H1 (cell line): ENCODE results near the gene IFNG. TPM values are rescaled to one million over a fixed set of nuclear protein-coding genes. Genes with fewer than 3 reads are reported as not detected.

Experiments used
- CTCF ChIA-PET: fragments of 300-600 bp; sonication (Branson Sonifier 250); formaldehyde crosslinking; loops from one replicate; lab custom pipeline; 2021; ENCODE audit not compliant: partially characterized antibody; lab: Charles Lee
- POLR2A ChIA-PET: fragments of 300-600 bp; sonication (Branson Sonifier 250); formaldehyde crosslinking; loops from one replicate; lab custom pipeline; 2021; ENCODE audit warnings: inconsistent platforms; ENCODE audit not compliant: partially characterized antibody; lab: Charles Lee
- DNase-seq, 2 experiments: peaks; one replicate each; pipeline versions ENCODE4 v3.0.0 to v3.0.0-alpha.2; 2010 to 2022; ENCODE audit warnings: low spot score in 2 of 2, low read depth in 1 of 2, mixed read lengths in 1 of 2
- FAIRE-seq: peaks from 2 replicates; lab custom pipeline; 2011; peaks lifted over from hg19 to GRCh38; lab: Jason Lieb, UNC
- H2AFZ ChIP-seq: 2 replicates; pipeline ENCODE4 v1.8.1; 2012; ENCODE audit warnings: low read length, inconsistent platforms
- H2AK5ac ChIP-seq: 2 replicates; pipeline ENCODE4 v1.6.1; 2013; ENCODE audit warnings: low read depth, low read length
- H2BK120ac ChIP-seq: replicated peaks from 2 replicates; pipeline ENCODE3; 2013; ENCODE audit warnings: low read depth, low read length, inconsistent platforms
- H2BK12ac ChIP-seq: 2 replicates; pipeline ENCODE4 v1.6.1; 2013; ENCODE audit warnings: low read depth, low read length
- H2BK15ac ChIP-seq: 2 replicates; pipeline ENCODE4 v1.6.1; 2013; ENCODE audit warnings: low read length
- H2BK20ac ChIP-seq: 2 replicates; pipeline ENCODE4 v1.6.1; 2013; ENCODE audit warnings: low read length
- H2BK5ac ChIP-seq: 2 replicates; pipeline ENCODE4 v1.6.1; 2013; ENCODE audit warnings: low read depth, low read length
- H3K14ac ChIP-seq: 2 replicates; pipeline ENCODE4 v1.6.1; 2013; ENCODE audit warnings: inconsistent platforms; ENCODE audit not compliant: insufficient read length
- H3K18ac ChIP-seq: 2 replicates; pipeline ENCODE4 v1.6.1; 2013; ENCODE audit warnings: low read length; ENCODE audit errors: extremely low read depth
- H3K23ac ChIP-seq: 2 replicates; pipeline ENCODE4 v1.6.1; 2013; ENCODE audit warnings: inconsistent platforms; ENCODE audit not compliant: insufficient read length
- H3K23me2 ChIP-seq: 2 replicates; pipeline ENCODE4 v1.6.1; 2013; ENCODE audit warnings: low read depth, low read length
- H3K27ac ChIP-seq: 2 replicates; pipeline ENCODE4 v1.6.1; 2011; ENCODE audit warnings: low read depth, low read length, inconsistent platforms
- H3K27me3 ChIP-seq, 4 experiments: replicated peaks in 1 of 4; 1 replicate in 1 of 4; 2 replicates in 3 of 4; pipeline versions ENCODE4 v1.6.1 to v1.8.1; 2011 to 2013; ENCODE audit warnings: low read length in 3 of 4, mild to moderate bottlenecking in 3 of 4, inconsistent platforms in 2 of 4, mixed read lengths in 2 of 4, moderate library complexity in 1 of 4; ENCODE audit not compliant: control insufficient read depth in 3 of 4, insufficient read depth in 3 of 4; ENCODE audit errors: extremely low read depth in 1 of 4
- H3K36me3 ChIP-seq, 4 experiments: 2 replicates each; pipeline versions ENCODE4 v1.6.1 to v1.8.1; 2011 to 2013; ENCODE audit warnings: mild to moderate bottlenecking in 4 of 4, low read length in 3 of 4, moderate library complexity in 2 of 4, control low read depth in 1 of 4, inconsistent platforms in 1 of 4; ENCODE audit not compliant: insufficient read depth in 4 of 4, control insufficient read depth in 2 of 4
- H3K4ac ChIP-seq: replicated peaks from 2 replicates; pipeline ENCODE3; 2013; ENCODE audit warnings: low read length, low read depth, mixed read lengths, inconsistent platforms; ENCODE audit not compliant: insufficient read length
- H3K4me1 ChIP-seq, 4 experiments: replicated peaks in 1 of 4; 1 replicate in 1 of 4; 2 replicates in 3 of 4; pipeline versions ENCODE4 v1.6.1 to v1.8.1; 2011 to 2013; ENCODE audit warnings: low read length in 3 of 4, inconsistent platforms in 2 of 4, mixed read lengths in 1 of 4; ENCODE audit not compliant: insufficient read depth in 4 of 4, control insufficient read depth in 3 of 4
- H3K4me2 ChIP-seq, 2 experiments: 2 replicates each; pipeline versions ENCODE4 v1.6.1 to v1.8.1; 2011 to 2013; ENCODE audit warnings: low read depth in 2 of 2, low read length in 2 of 2, control low read depth in 1 of 2, inconsistent platforms in 1 of 2, mild to moderate bottlenecking in 1 of 2; ENCODE audit not compliant: insufficient read depth in 1 of 2
- H3K4me3 ChIP-seq, 4 experiments: fragments of 200-600, 300-600 bp in 1 of 4; sonication (generic), shearing (Covaris generic), sonication (Bioruptor Twin) in 1 of 4; 2 replicates each; pipeline versions ENCODE4 v1.5.1 to v1.8.1; 2011 to 2016; ENCODE audit warnings: low read length in 4 of 4, low read depth in 3 of 4, control low read depth in 2 of 4, inconsistent platforms in 2 of 4, mild to moderate bottlenecking in 2 of 4, mixed read lengths in 1 of 4, moderate library complexity in 1 of 4; ENCODE audit not compliant: insufficient read depth in 2 of 4; ENCODE audit errors: extremely low read depth in 1 of 4
- H3K56ac ChIP-seq: replicated peaks from 2 replicates; pipeline ENCODE3; 2013; ENCODE audit warnings: low read depth, mild to moderate bottlenecking, mixed read lengths, low read length, inconsistent platforms; ENCODE audit not compliant: insufficient read length
- H3K79me1 ChIP-seq: 2 replicates; pipeline ENCODE4 v1.6.1; 2013; ENCODE audit warnings: low read depth, low read length, control low read depth
- H3K79me2 ChIP-seq, 2 experiments: 2 replicates each; pipeline versions ENCODE4 v1.6.1 to v1.8.1; 2012 to 2013; ENCODE audit warnings: low read length in 2 of 2, mild to moderate bottlenecking in 2 of 2, inconsistent platforms in 1 of 2; ENCODE audit not compliant: insufficient read depth in 2 of 2, control insufficient read depth in 1 of 2
- H3K9ac ChIP-seq, 4 experiments: replicated peaks in 1 of 4; 1 replicate in 1 of 4; 2 replicates in 3 of 4; pipeline versions ENCODE4 v1.6.1 to v1.8.1; 2011 to 2013; ENCODE audit warnings: low read depth in 3 of 4, low read length in 3 of 4, control low read depth in 2 of 4, mild to moderate bottlenecking in 2 of 4, moderate library complexity in 2 of 4, inconsistent platforms in 1 of 4; ENCODE audit errors: extremely low read depth in 1 of 4
- H3K9me3 ChIP-seq, 2 experiments: 2 replicates each; pipeline versions ENCODE4 v1.6.1 to v1.8.1; 2012 to 2013; ENCODE audit warnings: mild to moderate bottlenecking in 2 of 2, moderate library complexity in 2 of 2, control low read depth in 1 of 2, inconsistent platforms in 1 of 2, low read depth in 1 of 2, low read length in 1 of 2, mixed read lengths in 1 of 2; ENCODE audit not compliant: insufficient read depth in 2 of 2
- H4K20me1 ChIP-seq, 2 experiments: replicated peaks in 1 of 2; 2 replicates each; pipeline versions ENCODE3 to v1.8.1; 2011 to 2013; ENCODE audit warnings: inconsistent platforms in 2 of 2, low read length in 2 of 2, mild to moderate bottlenecking in 1 of 2; ENCODE audit not compliant: insufficient read depth in 2 of 2, control insufficient read depth in 1 of 2
- H4K5ac ChIP-seq: 2 replicates; pipeline ENCODE4 v1.6.1; 2013; ENCODE audit warnings: low read length, low read depth, mixed read lengths, inconsistent platforms; ENCODE audit not compliant: insufficient read length
- H4K8ac ChIP-seq: 2 replicates; pipeline ENCODE4 v1.8.0; 2013; ENCODE audit warnings: mild to moderate bottlenecking, moderate library complexity, low read length, inconsistent platforms; ENCODE audit not compliant: insufficient read depth; ENCODE audit errors: extremely low read depth
- H4K91ac ChIP-seq: replicated peaks from 2 replicates; pipeline ENCODE3; 2013; ENCODE audit warnings: low read length, mixed read lengths, inconsistent platforms; ENCODE audit not compliant: insufficient read length
- BCL11A ChIP-seq, 2 experiments: IDR thresholded peaks; one replicate each; pipeline ENCODE4 v1.6.1; 2011; ENCODE audit warnings: low read depth in 2 of 2, low read length in 2 of 2, mild to moderate bottlenecking in 2 of 2
- YY1 ChIP-seq: IDR thresholded peaks from 2 replicates; pipeline ENCODE4 v1.6.1; 2011; ENCODE audit warnings: low read depth, mild to moderate bottlenecking, low read length
- WGBS, 2 experiments: shearing (Covaris generic) in 1 of 2; methylation state at CpG; one replicate each; pipeline versions ENCODE4 v1.1.6 to v1.1.7; 2013 to 2015; ENCODE audit warnings: low lambda C conversion rate in 2 of 2, mixed read lengths in 2 of 2, inconsistent platforms in 1 of 2, low coverage in 1 of 2, missing lambda C conversion rate in 1 of 2; ENCODE audit not compliant: insufficient replicate concordance in 2 of 2, insufficient coverage in 1 of 2, insufficient read length in 1 of 2; ENCODE audit errors: extremely low coverage in 1 of 2, missing lambda C conversion rate in 1 of 2; 5-methylcytosine and 5-hydroxymethylcytosine counted together
- polyA plus RNA-seq, 7 experiments: library from polyadenylated mRNA; depleted of rRNA in 3 of 7; stranded (reverse) in 5 of 7; unstranded in 2 of 7; fragments of >200 nt in 5 of 7; fragments of 200-250 nt in 2 of 7; gene quantifications; 1 replicate in 5 of 7; 2 replicates in 1 of 7; 4 replicates in 1 of 7; pipeline versions ENCODE4 v1.2.1 to v1.2.3, GENCODE V29; 2011 to 2013; ENCODE audit warnings: missing spikeins in 2 of 7, mixed read lengths in 2 of 7
- total RNA-seq: library from RNA; stranded (reverse); fragmentation: NEBNext Ultra II Directional; extraction: Animal tissue kit (Norgen Biotek cat#: 25700); gene quantifications from 2 replicates; pipeline ENCODE4 v1.2.1, GENCODE V29; 2021

Gene IFNG
- total and polyA plus RNA-seq, 2 of the 8 experiments (the other 6 are each of a cell fraction or from before 2014, with no cell fraction given), result not detected

DNA sequence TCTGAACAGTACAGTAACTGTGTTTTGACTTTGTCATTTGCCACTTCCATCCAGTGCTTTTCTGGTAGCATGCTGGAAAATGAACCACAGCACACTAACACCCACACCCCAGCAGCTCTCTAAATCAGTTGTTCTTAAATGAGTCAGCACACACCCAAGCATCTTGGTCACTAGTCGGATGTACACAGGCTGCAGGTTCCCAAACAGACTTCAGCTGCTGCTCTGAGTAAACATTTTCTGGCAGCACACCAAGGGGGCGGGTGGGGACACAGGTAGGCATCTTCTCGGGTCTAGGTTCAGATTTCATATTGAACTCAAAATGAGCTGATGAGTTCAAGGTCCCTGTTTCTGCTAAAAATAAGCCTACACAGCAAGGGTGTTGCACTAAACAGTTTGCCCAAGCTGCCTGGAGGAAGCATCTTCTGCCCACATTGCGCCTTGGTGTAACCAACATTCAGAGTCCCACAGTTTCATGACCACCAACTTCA is 39.8 kb downstream of the IFNG start:
- no peak for FAIRE-seq
- H3K4ac ChIP-seq, result no peak overlapping the region
- no peak for TF ChIP-seq YY1
- no peak for TF ChIP-seq BCL11A (IDR thresholded peaks at IDR 0.05; ENCODE audit: low read depth in 2 of 2, low read length in 2 of 2)
- TF ChIP-seq, all 59 proteins: peak for 0
- Histone ChIP-seq H3K18ac (no peak overlapping the region), H3K4me1 (peaks cover 0 to 5% (median 2%) of the 10 kb centered on the region in 4 experiments; a peak in 4 of 7 replicates), H4K20me1 (no peaks in the 10 kb centered on the region), H2BK120ac (no peak overlapping the region), H3K9me3 (no peaks in the 10 kb centered on the region), H3K23me2 (no peaks in the 10 kb centered on the region; the same call in 1 of the 2 replicates), H2BK12ac (no peak overlapping the region), H4K8ac (no peak overlapping the region), H4K91ac (no peak overlapping the region), H2BK20ac (no peak overlapping the region), H3K27ac (no peak overlapping the region), H3K23ac (no peak overlapping the region), H3K4me2 (no peak overlapping the region), H3K79me2 (no peaks in the 10 kb centered on the region), H2BK5ac (no peak overlapping the region), H3K36me3 (no peaks in the 10 kb centered on the region), H2AFZ (peak overlapping the region; percentile 45; the same call in 1 of the 2 replicates), H2AK5ac (no peak overlapping the region), H4K5ac (no peak overlapping the region), H2BK15ac (no peak overlapping the region; the same call in 1 of the 2 replicates), H3K4me3 (no peak overlapping the region), H3K9ac (no peak overlapping the region), H3K14ac (no peak overlapping the region), H3K79me1 (no peaks in the 10 kb centered on the region), H3K27me3 (no peaks in the 10 kb centered on the region), H3K56ac (no peak overlapping the region)
- ChIA-PET CTCF (interaction anchor here (0.9 to 3.1 kb wide), 6 partner anchors 11 to 81 kb away, joined by 3 to 14 read pairs (median 4); no protein-coding TSS in a partner anchor), POLR2A (no interaction called here)
- no peak for DNase-seq
- WGBS, 2 experiments, result 92% methylated on average over 4 of the region's 4 CpGs; no CpG with 5 or more reads in 1 of the 2 experiments
